Prostate gland (tissue), 2 donors: Measurements from ENCODE around the gene CCDC158.

Experiments used
- CTCF ChIP-seq, 4 experiments: fragments of 200-600 bp in 2 of 4; fragments of 450-650 bp in 2 of 4; sonication (generic) in 2 of 4; IDR thresholded peaks; 1 replicate in 3 of 4; 2 replicates in 1 of 4; pipeline ENCODE4 v1.5.1; 2016 to 2019; ENCODE audit warnings: antibody characterized with exemption in 4 of 4, mild to moderate bottlenecking in 2 of 4, moderate library complexity in 2 of 4
- POLR2A ChIP-seq: fragments of 450-650 bp; IDR thresholded peaks from one replicate; pipeline ENCODE4 v1.6.1; 2016; ENCODE audit warnings: antibody characterized with exemption, mild to moderate bottlenecking
- POLR2AphosphoS5 ChIP-seq: sonication (generic); formaldehyde crosslinking; IDR thresholded peaks from one replicate; pipeline ENCODE4 v1.6.1; 2017; ENCODE audit warnings: antibody characterized with exemption

GRCh38 chr4:76309939-76310550 lies 110.9 kb downstream of the CCDC158 start:
- no peak for TF ChIP-seq POLR2AphosphoS5
- no peak for TF ChIP-seq CTCF (IDR thresholded peaks at IDR 0.05)
- no peak for TF ChIP-seq POLR2A
